HUES6 (cell line): Measurements from ENCODE around the gene FAM217A.

Experiments
- H3K27ac ChIP-seq: 2 replicates; pipeline ENCODE4 v1.7.0; 2013; ENCODE audit warnings: low read depth, mild to moderate bottlenecking, low read length, inconsistent platforms
- H3K27me3 ChIP-seq: 2 replicates; pipeline ENCODE4 v1.6.1; 2013; ENCODE audit warnings: low read length; ENCODE audit not compliant: control insufficient read depth, insufficient read depth
- H3K36me3 ChIP-seq: 2 replicates; pipeline ENCODE4 v1.6.1; 2013; ENCODE audit warnings: low read length; ENCODE audit not compliant: control insufficient read depth, insufficient read depth
- H3K4me1 ChIP-seq: 2 replicates; pipeline ENCODE4 v1.6.1; 2013; ENCODE audit warnings: low read length; ENCODE audit not compliant: control insufficient read depth, insufficient read depth
- H3K4me3 ChIP-seq: 2 replicates; pipeline ENCODE4 v1.5.1; 2013; ENCODE audit warnings: low read depth, low read length
- H3K9ac ChIP-seq: one replicate; pipeline ENCODE4 v1.6.1; 2013; ENCODE audit warnings: mild to moderate bottlenecking, low read length
- H3K9me3 ChIP-seq: 2 replicates; pipeline ENCODE4 v1.6.1; 2013; ENCODE audit warnings: low read depth, low read length; ENCODE audit not compliant: control insufficient read depth, insufficient read depth

The FAM217A gene

DNA sequence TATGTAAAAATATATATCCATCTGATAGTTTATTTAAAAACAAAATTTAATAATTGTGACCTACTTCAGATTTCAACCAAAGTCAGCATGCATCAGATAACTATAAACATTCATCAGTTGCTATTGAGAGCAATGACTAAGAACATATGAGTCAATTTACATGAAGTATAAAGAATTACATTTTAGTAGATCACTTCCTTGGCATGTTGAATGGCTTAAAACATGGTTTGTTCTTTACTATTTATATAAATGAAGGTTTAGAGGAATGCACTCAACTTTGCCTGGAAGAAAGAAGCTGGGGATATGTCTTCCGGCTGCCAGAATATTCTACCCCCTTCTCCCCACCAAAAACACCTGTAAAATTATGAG is 6.4 kb upstream of the FAM217A start:
- Histone ChIP-seq H3K9ac (no peak overlapping the region), H3K27me3 (no peaks in the 10 kb centered on the region), H3K4me3 (no peak overlapping the region), H3K4me1 (no peaks in the 10 kb centered on the region), H3K27ac (no peak overlapping the region), H3K36me3 (no peaks in the 10 kb centered on the region), H3K9me3 (0 out of 2 replicates have a peak, but pooled peaks cover 3% of the 10 kb centered on the region)

DNA sequence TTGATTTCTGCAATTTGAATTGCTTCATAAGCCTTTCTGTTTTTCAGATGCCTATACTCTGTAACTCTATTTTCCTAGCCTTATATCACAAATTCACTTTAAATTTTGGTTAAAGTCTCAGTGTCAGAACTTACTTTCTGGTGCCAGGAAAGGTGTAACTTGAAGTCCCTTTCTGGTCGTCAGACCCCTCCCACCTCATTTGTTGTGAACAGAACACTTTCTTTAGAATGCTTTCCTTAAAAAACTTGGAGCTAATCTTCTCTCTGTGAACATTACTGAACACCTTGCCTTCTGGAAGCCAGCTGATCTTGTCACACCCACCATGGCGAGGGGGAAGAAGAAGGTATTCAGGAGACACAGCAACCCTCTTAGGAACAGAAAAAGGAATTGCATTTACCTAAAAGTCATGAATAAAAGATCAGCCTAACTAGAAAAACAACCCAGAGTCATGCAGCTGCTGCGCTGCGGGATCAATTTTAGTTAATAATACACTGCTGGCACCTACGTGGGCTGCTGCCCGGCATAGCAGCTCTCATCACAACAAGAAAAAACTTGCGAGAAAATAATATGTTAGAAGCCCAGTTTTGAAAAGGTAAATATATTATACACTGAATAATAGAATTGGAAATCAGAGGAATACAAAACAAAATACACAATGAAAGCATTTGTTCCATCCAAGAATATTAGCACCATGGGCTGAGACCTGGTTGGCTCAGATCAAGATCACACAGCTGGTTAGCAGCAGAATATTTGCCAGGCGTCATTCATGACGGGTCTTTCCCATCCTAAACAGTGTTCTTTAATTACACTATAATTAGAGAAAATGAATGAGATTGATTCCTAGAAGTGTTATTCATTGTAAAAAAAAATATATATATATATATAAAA is 5.8 kb upstream of the FAM217A start:
- Histone ChIP-seq H3K36me3 (no peaks in the 10 kb centered on the region), H3K9me3 (no peaks in the 10 kb centered on the region), H3K9ac (no peak overlapping the region), H3K4me1 (no peaks in the 10 kb centered on the region), H3K4me3 (no peak overlapping the region), H3K27ac (no peak overlapping the region), H3K27me3 (no peaks in the 10 kb centered on the region)

DNA sequence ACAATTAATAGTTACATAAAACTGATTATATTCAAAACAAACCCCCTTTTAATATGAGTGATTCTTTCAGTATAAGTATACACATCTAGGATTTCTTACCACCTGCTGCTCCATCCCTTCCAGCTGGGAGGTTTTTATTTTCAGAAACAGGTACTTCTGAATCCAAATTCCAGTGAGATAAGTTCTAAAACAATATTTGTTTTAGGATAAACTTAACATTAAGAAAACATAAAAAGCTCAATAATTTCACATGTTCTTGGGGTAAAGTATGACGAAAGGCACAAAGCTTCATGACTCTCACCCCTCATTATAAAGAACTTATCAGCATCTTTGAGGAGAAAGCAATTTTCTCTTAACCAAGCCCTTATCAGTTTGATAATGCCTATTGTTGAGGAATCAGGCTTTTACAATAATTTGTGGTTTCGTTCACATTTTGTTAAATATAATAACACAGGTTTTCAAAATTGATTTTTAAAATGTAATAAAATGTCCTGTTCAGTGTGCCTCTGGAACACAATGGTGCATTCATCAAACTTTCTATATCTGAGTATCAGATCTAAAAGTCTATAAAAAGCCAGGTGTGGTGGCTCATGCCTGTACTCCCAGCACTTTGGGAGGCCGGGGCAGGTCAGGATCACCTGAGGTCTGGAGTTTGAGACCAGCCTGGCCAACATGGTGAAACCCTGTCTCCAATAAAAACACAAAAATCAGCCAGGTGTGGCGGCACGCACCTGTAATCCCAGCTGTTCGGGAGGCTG is 4.3 kb downstream of the FAM217A start:
- H3K9ac ChIP-seq = no peak overlapping the region
- H3K36me3 ChIP-seq = no peaks in the 10 kb centered on the region
- H3K4me1 ChIP-seq = no peaks in the 10 kb centered on the region
- no peak overlapping the region for H3K27ac ChIP-seq
- no peak overlapping the region for H3K4me3 ChIP-seq
- H3K27me3 ChIP-seq = no peaks in the 10 kb centered on the region
- H3K9me3 ChIP-seq = no peaks in the 10 kb centered on the region

DNA sequence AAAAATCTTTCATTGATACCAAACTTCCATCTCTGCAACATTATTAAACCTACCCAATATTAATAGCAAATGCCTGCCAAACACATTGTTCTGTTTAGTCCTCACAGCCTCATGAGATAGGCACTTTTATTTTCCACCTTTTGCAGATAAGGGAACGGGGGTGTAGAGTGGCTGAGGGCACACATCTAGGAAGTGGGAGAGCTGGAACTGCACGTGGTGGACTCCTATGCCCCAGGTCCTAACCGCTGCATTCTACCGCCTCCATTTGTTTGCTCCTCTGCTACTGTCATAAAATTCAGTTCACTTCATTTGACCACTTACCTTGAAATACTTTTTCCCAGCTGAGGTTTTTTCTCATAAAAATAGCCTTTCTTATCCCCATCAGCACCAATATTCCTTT is 7.6 kb downstream of the FAM217A start:
- H3K36me3 ChIP-seq = no peaks in the 10 kb centered on the region
- H3K9ac ChIP-seq = no peak overlapping the region
- H3K4me3 ChIP-seq = no peak overlapping the region
- no peaks in the 10 kb centered on the region for H3K4me1 ChIP-seq
- no peaks in the 10 kb centered on the region for H3K27me3 ChIP-seq
- H3K27ac ChIP-seq = no peak overlapping the region
- H3K9me3 ChIP-seq = no peaks in the 10 kb centered on the region

DNA sequence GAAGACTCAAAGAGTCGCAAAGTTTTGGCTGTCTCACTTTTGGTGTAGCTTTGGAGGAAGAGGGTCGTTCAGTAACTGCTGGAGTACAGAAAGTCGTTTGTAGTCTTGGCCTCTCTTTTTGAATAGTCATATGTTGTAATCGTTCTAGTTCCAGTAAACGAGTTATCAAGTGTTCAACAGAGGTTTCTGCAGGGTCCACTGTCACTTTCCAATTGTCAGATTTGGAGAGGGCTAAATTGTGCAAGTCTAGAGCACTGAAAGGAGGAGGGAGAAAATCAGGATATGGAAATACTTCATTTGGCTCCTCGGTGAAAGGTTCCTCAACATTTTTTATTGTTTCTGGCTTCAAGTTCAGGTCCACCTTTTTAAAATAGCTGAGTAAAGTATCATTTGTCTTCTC is 9.7 kb downstream of the FAM217A start:
- Histone ChIP-seq H3K9ac (no peak overlapping the region), H3K4me1 (no peaks in the 10 kb centered on the region), H3K27me3 (no peaks in the 10 kb centered on the region), H3K9me3 (no peaks in the 10 kb centered on the region), H3K4me3 (no peak overlapping the region), H3K36me3 (peaks cover 12% of the 10 kb centered on the region), H3K27ac (no peak overlapping the region)

DNA sequence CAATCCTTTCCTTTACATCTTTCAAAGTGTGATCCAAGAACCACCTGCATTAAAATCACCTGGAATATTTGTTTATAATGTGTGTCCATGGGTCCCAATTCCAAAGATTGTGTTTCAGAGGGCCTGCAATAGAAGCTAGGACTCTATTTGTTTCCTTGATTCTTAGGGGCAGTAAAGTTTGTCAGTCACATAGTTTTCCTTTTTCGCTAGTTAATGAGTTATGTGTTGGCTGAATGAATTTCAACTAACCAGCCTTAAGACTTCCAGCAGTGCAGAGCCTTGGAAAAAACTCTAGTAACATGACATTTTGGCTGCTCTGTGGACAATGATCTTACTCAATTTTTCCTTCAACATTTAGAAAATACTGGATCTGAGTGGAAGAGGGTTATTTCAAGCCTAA is 11.3 kb downstream of the FAM217A start:
- Histone ChIP-seq H3K4me1 (no peaks in the 10 kb centered on the region), H3K9me3 (no peaks in the 10 kb centered on the region), H3K27ac (no peak overlapping the region), H3K36me3 (peaks cover 27% of the 10 kb centered on the region), H3K27me3 (no peaks in the 10 kb centered on the region), H3K9ac (no peak overlapping the region), H3K4me3 (no peak overlapping the region)

DNA sequence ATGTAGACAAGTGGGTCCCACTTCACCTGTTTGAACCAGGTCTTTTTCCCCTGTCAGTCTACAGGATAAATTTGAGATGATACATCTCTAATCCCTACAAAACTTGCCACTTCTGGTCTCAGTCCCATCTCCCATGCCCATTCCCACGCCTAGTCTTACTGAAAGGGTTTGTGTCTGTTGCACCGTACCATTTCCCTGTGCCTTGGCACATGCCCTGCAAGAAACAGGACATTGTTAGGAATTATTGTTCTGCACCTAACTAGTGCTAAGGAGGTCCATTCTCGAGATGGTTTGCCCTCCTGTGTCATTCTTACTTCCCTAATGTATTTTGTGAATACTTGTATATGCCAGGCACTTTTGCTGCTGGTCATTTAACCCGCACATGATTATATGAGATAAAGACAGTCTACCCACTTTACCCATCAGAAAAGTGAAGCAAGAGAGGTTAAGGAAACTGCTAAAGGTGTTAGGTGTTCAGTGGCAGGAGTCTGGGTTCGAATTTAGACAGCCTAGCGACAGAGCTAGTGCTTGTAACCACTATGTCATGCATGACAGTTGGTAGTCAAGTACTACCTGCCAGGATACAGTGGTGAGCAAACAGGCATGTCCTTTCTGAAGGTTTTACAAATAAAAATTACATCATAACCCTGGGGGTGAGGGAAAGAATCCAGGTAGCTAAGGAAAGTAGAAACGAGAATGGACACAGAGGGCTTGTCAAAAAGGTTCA is 12.7 kb downstream of the FAM217A start:
- Histone ChIP-seq H3K4me3 (no peak overlapping the region), H3K27me3 (no peaks in the 10 kb centered on the region), H3K27ac (no peak overlapping the region), H3K9ac (no peak overlapping the region), H3K9me3 (no peaks in the 10 kb centered on the region), H3K36me3 (peaks cover 42% of the 10 kb centered on the region), H3K4me1 (no peaks in the 10 kb centered on the region)

DNA sequence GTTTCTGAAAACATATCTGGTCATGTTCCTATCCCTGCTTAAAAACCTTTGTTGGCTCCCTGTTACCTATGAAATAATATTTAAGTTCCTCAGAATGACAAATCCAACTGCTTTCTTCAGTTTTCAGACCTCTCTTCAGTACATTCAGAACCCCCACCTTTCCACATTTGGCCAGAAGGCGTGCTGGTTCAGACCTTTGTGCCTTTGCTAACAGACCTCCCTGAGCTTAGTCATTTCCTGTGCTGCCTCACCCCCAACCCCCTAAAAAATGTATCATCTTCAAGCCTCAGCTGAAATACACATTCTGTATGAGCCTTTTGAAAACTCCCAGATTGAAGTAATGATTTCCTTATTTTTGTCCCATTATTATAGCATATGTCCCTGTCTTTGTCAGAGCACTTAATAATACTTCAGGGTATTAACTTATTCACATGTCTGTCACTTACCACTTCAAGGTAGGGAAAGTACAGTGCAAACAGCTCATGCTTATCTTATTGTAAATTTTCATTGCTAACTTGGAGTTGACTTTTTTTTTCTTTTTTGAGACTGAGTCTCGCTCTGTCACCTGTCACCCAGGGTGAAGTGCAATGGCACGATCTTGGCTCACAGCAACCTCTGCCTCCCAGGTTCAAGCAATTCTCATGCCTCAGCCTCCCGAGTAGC is 19.7 kb downstream of the FAM217A start:
- H3K36me3 ChIP-seq = peaks cover 98% of the 10 kb centered on the region
- H3K4me3 ChIP-seq = no peak overlapping the region
- H3K27me3 ChIP-seq = no peaks in the 10 kb centered on the region
- H3K27ac ChIP-seq = no peak overlapping the region
- H3K9me3 ChIP-seq = no peaks in the 10 kb centered on the region
- no peak overlapping the region for H3K9ac ChIP-seq
- no peaks in the 10 kb centered on the region; the same call in none of the 2 replicates for H3K4me1 ChIP-seq

DNA sequence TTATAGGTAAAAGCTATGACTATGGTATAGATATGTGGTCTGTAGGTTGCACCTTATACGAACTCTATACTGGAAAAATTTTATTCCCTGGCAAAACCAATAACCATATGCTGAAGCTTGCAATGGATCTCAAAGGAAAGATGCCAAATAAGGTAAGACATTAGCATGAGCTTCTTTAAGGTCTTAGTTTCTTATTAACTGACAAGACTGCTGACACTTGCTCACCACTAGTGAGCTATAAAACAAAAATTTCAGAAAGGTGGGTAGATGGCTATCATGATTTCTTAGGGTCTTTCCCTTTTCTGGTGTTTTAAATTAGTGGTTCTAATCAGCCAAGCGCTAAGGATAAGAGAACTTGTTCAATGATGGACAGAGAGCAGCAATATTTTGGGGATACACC is 21.9 kb downstream of the FAM217A start:
- Histone ChIP-seq H3K4me1 (no peaks in the 10 kb centered on the region; the same call in none of the 2 replicates), H3K9me3 (no peaks in the 10 kb centered on the region), H3K9ac (no peak overlapping the region), H3K36me3 (peaks cover 97% of the 10 kb centered on the region), H3K27me3 (no peaks in the 10 kb centered on the region), H3K4me3 (no peak overlapping the region), H3K27ac (no peak overlapping the region)

DNA sequence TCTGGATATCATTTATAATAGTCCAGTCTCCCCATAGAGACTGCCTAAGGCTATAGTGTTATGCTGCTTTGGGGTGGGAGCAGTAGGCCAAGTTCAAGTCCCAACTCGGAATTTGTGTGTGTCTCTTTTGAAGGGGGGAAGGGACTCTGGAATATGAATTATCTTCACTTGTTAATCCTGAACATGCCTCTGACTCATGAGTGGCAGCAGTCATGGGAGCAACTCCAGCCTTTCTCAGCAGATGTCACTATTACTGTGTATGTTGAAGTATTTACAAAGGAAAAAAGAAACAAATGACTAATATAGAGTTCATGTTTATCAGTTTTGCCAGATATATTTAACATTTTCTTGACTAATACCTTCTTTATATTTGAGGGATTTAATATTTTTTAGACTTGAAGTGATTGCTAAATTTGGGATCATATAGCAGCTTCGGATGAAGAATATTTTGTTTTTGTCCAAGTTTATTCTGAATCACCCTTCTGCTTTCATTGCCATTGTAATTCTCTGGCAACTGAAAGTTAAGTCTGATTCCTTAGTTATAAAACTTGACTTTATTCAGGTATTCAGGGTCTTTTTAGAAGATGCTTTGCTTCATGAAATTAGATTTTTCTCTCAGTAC is 23.4 kb downstream of the FAM217A start:
- no peaks in the 10 kb centered on the region; the same call in none of the 2 replicates for H3K4me1 ChIP-seq
- no peak overlapping the region for H3K27ac ChIP-seq
- H3K4me3 ChIP-seq = no peak overlapping the region
- no peak overlapping the region for H3K9ac ChIP-seq
- H3K9me3 ChIP-seq = no peaks in the 10 kb centered on the region
- peaks cover 97% of the 10 kb centered on the region for H3K36me3 ChIP-seq
- H3K27me3 ChIP-seq = no peaks in the 10 kb centered on the region
